ENCODE measurements around the gene LILRA2. TPM values are rescaled to one million over a fixed set of nuclear protein-coding genes. Genes with fewer than 3 reads are reported as not detected.

Gene LILRA2
- total RNA-seq, 1 donor from 2014 or later = 1.6 TPM

- no peak overlapping the region for H3K27ac ChIP-seq (replicated peaks)
- H3K27me3 ChIP-seq (ENCODE audit: low read depth) = peaks cover 31% of the 10 kb centered on the region
- intact Hi-C loops (cut with micrococcal nuclease) = no loop called here
- H3K4me3 ChIP-seq = no peak overlapping the region
- DNase-seq = no peak
- H3K9me3 ChIP-seq (replicated peaks) = peaks cover 55% of the 10 kb centered on the region
- H3K36me3 ChIP-seq = no peaks in the 10 kb centered on the region
- no peaks in the 10 kb centered on the region for H3K4me1 ChIP-seq
- TF ChIP-seq, protein P1, sequence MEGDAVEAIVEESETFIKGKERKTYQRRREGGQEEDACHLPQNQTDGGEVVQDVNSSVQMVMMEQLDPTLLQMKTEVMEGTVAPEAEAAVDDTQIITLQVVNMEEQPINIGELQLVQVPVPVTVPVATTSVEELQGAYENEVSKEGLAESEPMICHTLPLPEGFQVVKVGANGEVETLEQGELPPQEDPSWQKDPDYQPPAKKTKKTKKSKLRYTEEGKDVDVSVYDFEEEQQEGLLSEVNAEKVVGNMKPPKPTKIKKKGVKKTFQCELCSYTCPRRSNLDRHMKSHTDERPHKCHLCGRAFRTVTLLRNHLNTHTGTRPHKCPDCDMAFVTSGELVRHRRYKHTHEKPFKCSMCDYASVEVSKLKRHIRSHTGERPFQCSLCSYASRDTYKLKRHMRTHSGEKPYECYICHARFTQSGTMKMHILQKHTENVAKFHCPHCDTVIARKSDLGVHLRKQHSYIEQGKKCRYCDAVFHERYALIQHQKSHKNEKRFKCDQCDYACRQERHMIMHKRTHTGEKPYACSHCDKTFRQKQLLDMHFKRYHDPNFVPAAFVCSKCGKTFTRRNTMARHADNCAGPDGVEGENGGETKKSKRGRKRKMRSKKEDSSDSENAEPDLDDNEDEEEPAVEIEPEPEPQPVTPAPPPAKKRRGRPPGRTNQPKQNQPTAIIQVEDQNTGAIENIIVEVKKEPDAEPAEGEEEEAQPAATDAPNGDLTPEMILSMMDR (IDR thresholded peaks at IDR 0.05; ENCODE audit: borderline replicate concordance) = no peak
Measured at GRCh38 chr19:54608205-54608604, 34.6 kb downstream of the LILRA2 start.

DNA sequence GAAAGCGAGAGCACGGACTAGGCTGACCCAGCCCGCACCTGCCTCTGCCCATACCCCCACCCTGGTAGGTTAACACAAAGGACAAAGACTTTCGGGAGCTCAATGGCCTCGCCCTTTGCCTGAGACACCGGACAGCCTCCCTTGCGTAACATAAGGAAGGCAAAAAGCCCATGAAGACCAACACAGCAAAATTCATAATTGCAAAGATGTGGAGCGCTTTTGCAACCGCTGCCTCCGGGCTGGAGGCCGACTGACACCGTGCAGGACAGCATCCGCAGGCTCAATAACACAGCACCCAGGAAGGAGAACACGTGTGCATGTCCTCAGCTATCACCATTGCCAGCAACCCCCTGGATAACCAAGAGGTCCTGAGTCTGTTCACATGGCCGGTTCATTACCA, 35.2 kb downstream of the LILRA2 start:
- H3K27me3 ChIP-seq (ENCODE audit: low read depth) = peaks cover 31% of the 10 kb centered on the region
- intact Hi-C loops (cut with micrococcal nuclease) = no loop called here
- DNase-seq = no peak
- no peak overlapping the region for H3K4me3 ChIP-seq
- H3K36me3 ChIP-seq = no peaks in the 10 kb centered on the region
- TF ChIP-seq, protein P1 (IDR thresholded peaks at IDR 0.05; ENCODE audit: borderline replicate concordance) = no peak
- H3K4me1 ChIP-seq = no peaks in the 10 kb centered on the region
- H3K27ac ChIP-seq (replicated peaks) = no peak overlapping the region
- H3K9me3 ChIP-seq (replicated peaks) = peaks cover 57% of the 10 kb centered on the region

- TF ChIP-seq, protein P1 (IDR thresholded peaks at IDR 0.05; ENCODE audit: borderline replicate concordance) = no peak
- no peak for DNase-seq
- intact Hi-C loops (cut with micrococcal nuclease) = no loop called here
- no peak overlapping the region for H3K27ac ChIP-seq (replicated peaks)
- peaks cover 30% of the 10 kb centered on the region for H3K27me3 ChIP-seq (ENCODE audit: low read depth)
- peaks cover 57% of the 10 kb centered on the region for H3K9me3 ChIP-seq (replicated peaks)
- no peak overlapping the region for H3K4me3 ChIP-seq
- no peaks in the 10 kb centered on the region for H3K36me3 ChIP-seq
- no peaks in the 10 kb centered on the region for H3K4me1 ChIP-seq
Measured at GRCh38 chr19:54609356-54609791, 35.8 kb downstream of the LILRA2 start.

DNA sequence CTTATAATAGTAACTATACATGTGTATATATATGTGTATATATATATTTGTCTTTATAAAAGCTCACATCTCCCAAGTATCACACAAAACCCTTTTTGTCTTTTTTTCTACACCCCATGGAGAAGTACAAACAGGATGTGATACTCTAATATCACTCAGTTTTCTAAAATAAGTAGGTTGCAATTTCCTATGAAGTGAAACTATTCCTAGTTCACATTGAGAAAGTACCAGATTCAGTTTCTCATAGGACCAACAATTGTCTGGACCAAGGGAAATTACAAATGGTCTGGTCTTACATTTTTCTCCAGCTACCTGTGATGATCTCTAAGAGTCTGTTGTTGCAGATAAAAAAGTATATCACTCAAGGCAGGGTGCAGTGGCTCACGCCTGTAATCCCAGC, 38.8 kb downstream of the LILRA2 start:
- TF ChIP-seq, protein P1 (IDR thresholded peaks at IDR 0.05; ENCODE audit: borderline replicate concordance) = no peak
- Histone ChIP-seq H3K4me1 (no peaks in the 10 kb centered on the region), H3K9me3 (replicated peaks) (peaks cover 59% of the 10 kb centered on the region), H3K36me3 (no peaks in the 10 kb centered on the region), H3K27me3 (ENCODE audit: low read depth) (peaks cover 15% of the 10 kb centered on the region), H3K27ac (replicated peaks) (no peak overlapping the region), H3K4me3 (no peak overlapping the region)
- intact Hi-C loops (cut with micrococcal nuclease) = no loop called here
- DNase-seq = no peak

DNA sequence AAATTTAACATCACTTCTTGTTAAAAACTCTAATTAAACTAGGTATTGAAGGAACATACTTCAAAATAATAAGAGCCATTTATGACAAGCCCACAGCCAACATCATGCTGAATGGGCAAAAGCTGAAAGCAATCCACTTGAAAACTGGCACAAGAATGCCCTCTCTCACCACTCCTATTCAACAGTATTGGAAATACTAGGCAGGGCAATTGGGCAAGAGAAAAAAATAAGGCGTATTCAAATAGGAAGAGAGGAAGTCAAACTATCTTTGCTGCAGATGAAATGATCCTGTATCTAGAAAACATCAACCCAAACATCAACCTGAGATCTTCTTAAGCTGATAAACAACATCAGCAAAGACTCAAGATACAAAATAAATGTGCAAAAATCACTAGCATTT, 41.1 kb downstream of the LILRA2 start:
- TF ChIP-seq, protein P1 (IDR thresholded peaks at IDR 0.05; ENCODE audit: borderline replicate concordance) = no peak
- H3K9me3 ChIP-seq (replicated peaks) = peaks cover 56% of the 10 kb centered on the region
- intact Hi-C loops (cut with micrococcal nuclease) = no loop called here
- no peaks in the 10 kb centered on the region for H3K36me3 ChIP-seq
- H3K4me3 ChIP-seq = no peak overlapping the region
- no peaks in the 10 kb centered on the region for H3K27me3 ChIP-seq (ENCODE audit: low read depth)
- no peak for DNase-seq
- H3K4me1 ChIP-seq = no peaks in the 10 kb centered on the region
- no peak overlapping the region for H3K27ac ChIP-seq (replicated peaks)

- no peak overlapping the region for H3K27ac ChIP-seq (replicated peaks)
- H3K27me3 ChIP-seq (ENCODE audit: low read depth) = no peaks in the 10 kb centered on the region
- DNase-seq = no peak
- H3K4me1 ChIP-seq = no peaks in the 10 kb centered on the region
- TF ChIP-seq, protein P1 (IDR thresholded peaks at IDR 0.05; ENCODE audit: borderline replicate concordance) = no peak
- peaks cover 43% of the 10 kb centered on the region for H3K9me3 ChIP-seq (replicated peaks)
- intact Hi-C loops (cut with micrococcal nuclease) = no loop called here
- no peak overlapping the region for H3K4me3 ChIP-seq
- no peaks in the 10 kb centered on the region for H3K36me3 ChIP-seq
Measured at GRCh38 chr19:54616057-54616456, 42.5 kb downstream of the LILRA2 start.
